GM23338 (cell line): ENCODE data around the gene FDX1. TPM values are rescaled to one million over a fixed set of nuclear protein-coding genes. Genes with fewer than 3 reads are reported as not detected.
"Not testable (repeated sequence)": the region's sequence is repeated elsewhere in the genome, so short reads cannot be mapped to it uniquely, and the experiment has no call there.

Source experiments
- ATAC-seq: fragments of 200-7000 bp; cut with Tn5 transposase; 3 replicates; pipeline ENCODE4 v1.9.1; 2020
- DNase-seq: peaks from one replicate; pipeline ENCODE4 v3.0.0-alpha.2; 2015; ENCODE audit warnings: low spot score
- H2AFZ ChIP-seq: fragments of 200-600 bp; sonication (generic); 2 replicates; pipeline ENCODE4 v1.8.0; 2016; ENCODE audit warnings: antibody characterized with exemption, mild to moderate bottlenecking, moderate library complexity
- H3F3A ChIP-seq: fragments of 200-600 bp; sonication (generic); replicated peaks from 2 replicates; pipeline ENCODE4 v1.8.0; 2017; ENCODE audit warnings: antibody characterized with exemption, mixed run types, low read depth
- H3K27ac ChIP-seq: fragments of 200-600 bp; sonication (generic); 2 replicates; pipeline ENCODE4 v1.6.1; 2016; ENCODE audit warnings: low read depth
- H3K27me3 ChIP-seq: fragments of 200-600 bp; sonication (generic); 2 replicates; pipeline ENCODE4 v1.8.0; 2016; ENCODE audit warnings: mild to moderate bottlenecking, mixed run types, moderate library complexity; ENCODE audit not compliant: insufficient read depth
- H3K36me3 ChIP-seq: fragments of 200-600 bp; sonication (generic); 2 replicates; pipeline ENCODE4 v1.8.0; 2016; ENCODE audit warnings: mild to moderate bottlenecking; ENCODE audit not compliant: insufficient read depth
- H3K4me1 ChIP-seq: fragments of 200-600 bp; sonication (generic); 2 replicates; pipeline ENCODE4 v1.8.0; 2016; ENCODE audit warnings: mild to moderate bottlenecking, moderate library complexity; ENCODE audit not compliant: insufficient read depth
- H3K4me2 ChIP-seq: fragments of 200-600 bp; sonication (generic); 2 replicates; pipeline ENCODE4 v1.7.1; 2017; ENCODE audit warnings: mixed run types
- H3K4me3 ChIP-seq: fragments of 200-600 bp; sonication (generic); 2 replicates; pipeline ENCODE4 v1.6.1; 2016; ENCODE audit warnings: mixed run types
- H3K79me2 ChIP-seq: fragments of 200-600 bp; sonication (generic); replicated peaks from 2 replicates; pipeline ENCODE4 v1.8.0; 2017; ENCODE audit warnings: mild to moderate bottlenecking; ENCODE audit not compliant: insufficient read depth
- H3K9me2 ChIP-seq: fragments of 200-600 bp; sonication (generic); 2 replicates; pipeline ENCODE4 v1.8.0; 2017; ENCODE audit not compliant: insufficient read depth
- H4K20me1 ChIP-seq: fragments of 200-600 bp; sonication (generic); replicated peaks from 2 replicates; pipeline ENCODE4 v1.8.0; 2017; ENCODE audit warnings: mild to moderate bottlenecking; ENCODE audit not compliant: insufficient read depth
- H3K27ac Mint-ChIP-seq: 2 replicates; pipeline ENCODE4 v1.8.0; 2020; ENCODE audit warnings: inconsistent platforms, mild to moderate bottlenecking, moderate library complexity, mixed read lengths
- H3K27me3 Mint-ChIP-seq: 3 replicates; pipeline ENCODE4 v1.8.0; 2022; ENCODE audit warnings: low read depth, mild to moderate bottlenecking, moderate library complexity, mixed read lengths, inconsistent platforms; ENCODE audit not compliant: insufficient read depth, poor library complexity
- H3K36me3 Mint-ChIP-seq: 3 replicates; pipeline ENCODE4 v1.8.0; 2021; ENCODE audit warnings: low read depth, mild to moderate bottlenecking, inconsistent platforms, moderate library complexity, mixed read lengths
- H3K4me1 Mint-ChIP-seq: 3 replicates; pipeline ENCODE4 v1.8.0; 2020; ENCODE audit warnings: mild to moderate bottlenecking, inconsistent platforms, mixed read lengths
- H3K4me3 Mint-ChIP-seq: 3 replicates; pipeline ENCODE4 v1.8.0; 2021; ENCODE audit warnings: moderate library complexity, mild to moderate bottlenecking, inconsistent platforms, mixed read lengths
- H3K9me3 Mint-ChIP-seq: 3 replicates; pipeline ENCODE4 v1.8.0; 2020; ENCODE audit warnings: moderate library complexity, mild to moderate bottlenecking, inconsistent platforms, mixed read lengths
- CTCF ChIP-seq, 2 experiments: fragments of 200-600 bp in 1 of 2; sonication (generic) in 1 of 2; conservative IDR thresholded peaks; 2 replicates each; pipeline versions ENCODE4 v1.5.1 to v1.6.1; 2016 to 2017; ENCODE audit warnings: antibody characterized with exemption in 2 of 2, low read depth in 2 of 2, mild to moderate bottlenecking in 2 of 2, moderate library complexity in 1 of 2
- EZH2 ChIP-seq: fragments of 200-600 bp; sonication (generic); IDR thresholded peaks from one replicate; pipeline ENCODE4 v1.8.0; 2017; ENCODE audit warnings: antibody characterized with exemption, mild to moderate bottlenecking, low read depth; ENCODE audit not compliant: unreplicated experiment
- NANOG ChIP-seq: IDR thresholded peaks from 2 replicates; pipeline ENCODE4 v1.6.1; 2016; ENCODE audit warnings: antibody characterized with exemption, borderline replicate concordance
- POLR2AphosphoS5 ChIP-seq: IDR thresholded peaks from 2 replicates; pipeline ENCODE4 v1.6.1; 2016; ENCODE audit warnings: antibody characterized with exemption, low read depth
- ZNF331 ChIP-seq: fragments of 250-450 bp; sonication (Bioruptor Pico); IDR thresholded peaks from 2 replicates; pipeline ENCODE4 v1.5.0; 2020; ENCODE audit warnings: low read depth, mild to moderate bottlenecking, moderate library complexity
- polyA plus RNA-seq: library from polyadenylated mRNA; unstranded; fragments of >200 nt; fragmentation: Nextera tagmentation; extraction: Ambion mirVana; gene quantifications from 2 replicates; pipeline ENCODE4 v1.2.1, GENCODE V29; 2016
- total RNA-seq: library from RNA; depleted of rRNA; stranded (reverse); fragments of >200 nt; shearing (Covaris generic); gene quantifications from 2 replicates; pipeline ENCODE4 v1.2.3, GENCODE V29; 2014
- TF ChIP-seq, protein P1 (sequence below): fragments of 250-450 bp; sonication (Bioruptor Pico); IDR thresholded peaks from 2 replicates; pipeline ENCODE4 v1.5.0; 2020; ENCODE audit warnings: mild to moderate bottlenecking, moderate library complexity

FDX1 gene
- total and polyA plus RNA-seq, 2 experiments from 2014 or later = 11.1 to 15.9 TPM

DNA sequence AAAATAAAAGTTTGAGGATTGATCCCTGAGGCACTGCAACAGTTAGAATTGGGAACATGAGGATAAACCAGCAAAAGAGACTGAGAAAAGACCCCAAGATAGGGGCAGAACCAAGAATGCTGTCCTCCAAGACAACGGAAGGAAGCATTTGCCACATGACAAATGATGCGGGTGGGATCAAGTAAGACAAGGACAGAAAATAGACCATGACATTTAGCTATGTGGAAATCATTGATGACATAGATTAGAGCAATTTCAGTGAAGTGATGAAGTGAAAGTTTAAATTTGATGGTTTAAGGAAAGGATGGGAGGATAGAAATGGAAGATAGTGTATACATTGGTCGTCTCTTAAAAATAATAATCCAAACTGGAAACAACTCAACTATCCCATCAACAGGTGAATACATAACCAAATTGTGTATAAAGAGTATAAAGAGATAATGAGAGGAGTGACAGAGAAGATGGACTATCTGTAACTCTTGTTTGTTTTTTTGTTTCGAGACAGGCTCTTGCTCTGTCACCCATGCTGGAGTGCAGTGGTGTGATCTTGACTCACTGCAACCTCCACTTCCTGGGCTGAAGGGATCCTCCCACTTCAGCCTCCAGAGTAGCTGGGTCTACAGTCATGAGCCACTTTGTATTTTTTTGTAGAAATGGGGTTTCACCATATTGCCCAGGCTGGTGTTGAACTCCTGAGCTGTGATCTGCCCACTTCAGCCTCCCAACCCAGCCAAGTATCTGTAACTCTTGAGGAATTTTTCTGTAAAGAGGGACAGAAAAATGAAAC is 48.7 kb upstream of the FDX1 start (continued):
- no peak for TF ChIP-seq CTCF (conservative IDR thresholded peaks at IDR 0.05; ENCODE audit: low read depth in 2 of 2)
- TF ChIP-seq POLR2AphosphoS5 = no peak
- no peak for TF ChIP-seq NANOG
- TF ChIP-seq ZNF331 (CRISPR knock-in tag) = no peak
- TF ChIP-seq, protein P1, sequence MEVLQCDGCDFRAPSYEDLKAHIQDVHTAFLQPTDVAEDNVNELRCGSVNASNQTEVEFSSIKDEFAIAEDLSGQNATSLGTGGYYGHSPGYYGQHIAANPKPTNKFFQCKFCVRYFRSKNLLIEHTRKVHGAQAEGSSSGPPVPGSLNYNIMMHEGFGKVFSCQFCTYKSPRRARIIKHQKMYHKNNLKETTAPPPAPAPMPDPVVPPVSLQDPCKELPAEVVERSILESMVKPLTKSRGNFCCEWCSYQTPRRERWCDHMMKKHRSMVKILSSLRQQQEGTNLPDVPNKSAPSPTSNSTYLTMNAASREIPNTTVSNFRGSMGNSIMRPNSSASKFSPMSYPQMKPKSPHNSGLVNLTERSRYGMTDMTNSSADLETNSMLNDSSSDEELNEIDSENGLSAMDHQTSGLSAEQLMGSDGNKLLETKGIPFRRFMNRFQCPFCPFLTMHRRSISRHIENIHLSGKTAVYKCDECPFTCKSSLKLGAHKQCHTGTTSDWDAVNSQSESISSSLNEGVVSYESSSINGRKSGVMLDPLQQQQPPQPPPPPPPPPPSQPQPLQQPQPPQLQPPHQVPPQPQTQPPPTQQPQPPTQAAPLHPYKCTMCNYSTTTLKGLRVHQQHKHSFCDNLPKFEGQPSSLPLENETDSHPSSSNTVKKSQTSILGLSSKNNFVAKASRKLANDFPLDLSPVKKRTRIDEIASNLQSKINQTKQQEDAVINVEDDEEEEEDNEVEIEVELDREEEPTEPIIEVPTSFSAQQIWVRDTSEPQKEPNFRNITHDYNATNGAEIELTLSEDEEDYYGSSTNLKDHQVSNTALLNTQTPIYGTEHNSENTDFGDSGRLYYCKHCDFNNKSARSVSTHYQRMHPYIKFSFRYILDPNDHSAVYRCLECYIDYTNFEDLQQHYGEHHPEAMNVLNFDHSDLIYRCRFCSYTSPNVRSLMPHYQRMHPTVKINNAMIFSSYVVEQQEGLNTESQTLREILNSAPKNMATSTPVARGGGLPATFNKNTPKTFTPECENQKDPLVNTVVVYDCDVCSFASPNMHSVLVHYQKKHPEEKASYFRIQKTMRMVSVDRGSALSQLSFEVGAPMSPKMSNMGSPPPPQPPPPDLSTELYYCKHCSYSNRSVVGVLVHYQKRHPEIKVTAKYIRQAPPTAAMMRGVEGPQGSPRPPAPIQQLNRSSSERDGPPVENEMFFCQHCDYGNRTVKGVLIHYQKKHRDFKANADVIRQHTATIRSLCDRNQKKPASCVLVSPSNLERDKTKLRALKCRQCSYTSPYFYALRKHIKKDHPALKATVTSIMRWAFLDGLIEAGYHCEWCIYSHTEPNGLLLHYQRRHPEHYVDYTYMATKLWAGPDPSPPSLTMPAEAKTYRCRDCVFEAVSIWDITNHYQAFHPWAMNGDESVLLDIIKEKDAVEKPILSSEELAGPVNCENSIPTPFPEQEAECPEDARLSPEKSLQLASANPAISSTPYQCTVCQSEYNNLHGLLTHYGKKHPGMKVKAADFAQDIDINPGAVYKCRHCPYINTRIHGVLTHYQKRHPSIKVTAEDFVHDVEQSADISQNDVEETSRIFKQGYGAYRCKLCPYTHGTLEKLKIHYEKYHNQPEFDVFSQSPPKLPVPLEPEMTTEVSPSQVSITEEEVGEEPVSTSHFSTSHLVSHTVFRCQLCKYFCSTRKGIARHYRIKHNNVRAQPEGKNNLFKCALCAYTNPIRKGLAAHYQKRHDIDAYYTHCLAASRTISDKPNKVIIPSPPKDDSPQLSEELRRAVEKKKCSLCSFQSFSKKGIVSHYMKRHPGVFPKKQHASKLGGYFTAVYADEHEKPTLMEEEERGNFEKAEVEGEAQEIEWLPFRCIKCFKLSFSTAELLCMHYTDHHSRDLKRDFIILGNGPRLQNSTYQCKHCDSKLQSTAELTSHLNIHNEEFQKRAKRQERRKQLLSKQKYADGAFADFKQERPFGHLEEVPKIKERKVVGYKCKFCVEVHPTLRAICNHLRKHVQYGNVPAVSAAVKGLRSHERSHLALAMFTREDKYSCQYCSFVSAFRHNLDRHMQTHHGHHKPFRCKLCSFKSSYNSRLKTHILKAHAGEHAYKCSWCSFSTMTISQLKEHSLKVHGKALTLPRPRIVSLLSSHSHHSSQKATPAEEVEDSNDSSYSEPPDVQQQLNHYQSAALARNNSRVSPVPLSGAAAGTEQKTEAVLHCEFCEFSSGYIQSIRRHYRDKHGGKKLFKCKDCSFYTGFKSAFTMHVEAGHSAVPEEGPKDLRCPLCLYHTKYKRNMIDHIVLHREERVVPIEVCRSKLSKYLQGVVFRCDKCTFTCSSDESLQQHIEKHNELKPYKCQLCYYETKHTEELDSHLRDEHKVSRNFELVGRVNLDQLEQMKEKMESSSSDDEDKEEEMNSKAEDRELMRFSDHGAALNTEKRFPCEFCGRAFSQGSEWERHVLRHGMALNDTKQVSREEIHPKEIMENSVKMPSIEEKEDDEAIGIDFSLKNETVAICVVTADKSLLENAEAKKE (CRISPR knock-in tag) = no peak
- no peak for TF ChIP-seq EZH2

GRCh38 chr11:110388231-110388630 is 41.5 kb upstream of the FDX1 start:
- not testable (repeated sequence) for H3K27ac ChIP-seq, H2AFZ ChIP-seq, H3K9me2 ChIP-seq, H3K4me1 ChIP-seq, H3K4me3 ChIP-seq, H3K27me3 ChIP-seq, H3K27ac Mint-ChIP-seq, H3K36me3 ChIP-seq, H3K4me1 Mint-ChIP-seq, H4K20me1 ChIP-seq, DNase-seq, H3K27me3 Mint-ChIP-seq, ATAC-seq, H3F3A ChIP-seq, H3K4me2 ChIP-seq, H3K79me2 ChIP-seq, H3K4me3 Mint-ChIP-seq
- Mint-ChIP-seq H3K9me3 (peaks cover 42% of the 10 kb centered on the region), H3K36me3 (peaks cover 19% of the 10 kb centered on the region)
